Purkinje cell (primary cell): ENCODE results near the gene SFN. TPM values are rescaled to one million over a fixed set of nuclear protein-coding genes. Genes with fewer than 3 reads are reported as not detected.

Source experiments
- polyA plus RNA-seq: library from polyadenylated mRNA; unstranded; fragments of >200 nt; fragmentation: Nextera tagmentation; gene quantifications from 2 replicates; pipeline ENCODE4 v1.2.1, GENCODE V29; 2014

Gene SFN
- polyA plus RNA-seq, result not detected in 2 replicates

DNA sequence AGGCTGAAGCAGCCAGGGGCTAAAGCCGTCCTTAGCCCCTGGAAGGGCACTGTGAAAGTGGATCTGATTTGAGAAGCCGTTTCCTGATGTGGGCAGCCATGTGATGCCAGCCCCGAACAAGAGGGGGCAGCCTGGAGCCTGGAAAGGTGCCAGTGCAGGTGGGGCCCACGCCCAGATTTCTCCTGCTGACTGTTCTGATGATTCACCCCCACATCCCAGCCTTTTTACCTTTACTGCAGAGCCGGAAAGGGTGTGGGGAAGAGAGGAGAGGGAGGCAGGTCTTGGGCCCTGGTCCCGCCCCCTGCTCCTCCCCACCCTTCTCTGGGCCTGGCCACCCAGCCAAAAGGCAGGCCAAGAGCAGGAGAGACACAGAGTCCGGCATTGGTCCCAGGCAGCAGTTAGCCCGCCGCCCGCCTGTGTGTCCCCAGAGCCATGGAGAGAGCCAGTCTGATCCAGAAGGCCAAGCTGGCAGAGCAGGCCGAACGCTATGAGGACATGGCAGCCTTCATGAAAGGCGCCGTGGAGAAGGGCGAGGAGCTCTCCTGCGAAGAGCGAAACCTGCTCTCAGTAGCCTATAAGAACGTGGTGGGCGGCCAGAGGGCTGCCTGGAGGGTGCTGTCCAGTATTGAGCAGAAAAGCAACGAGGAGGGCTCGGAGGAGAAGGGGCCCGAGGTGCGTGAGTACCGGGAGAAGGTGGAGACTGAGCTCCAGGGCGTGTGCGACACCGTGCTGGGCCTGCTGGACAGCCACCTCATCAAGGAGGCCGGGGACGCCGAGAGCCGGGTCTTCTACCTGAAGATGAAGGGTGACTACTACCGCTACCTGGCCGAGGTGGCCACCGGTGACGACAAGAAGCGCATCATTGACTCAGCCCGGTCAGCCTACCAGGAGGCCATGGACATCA is at the start of gene SFN:
SFN (plus strand) TSS at position 369 of the 904 bp plus-strand sequence; CDS start at position 433, 64 bp downstream.

DNA sequence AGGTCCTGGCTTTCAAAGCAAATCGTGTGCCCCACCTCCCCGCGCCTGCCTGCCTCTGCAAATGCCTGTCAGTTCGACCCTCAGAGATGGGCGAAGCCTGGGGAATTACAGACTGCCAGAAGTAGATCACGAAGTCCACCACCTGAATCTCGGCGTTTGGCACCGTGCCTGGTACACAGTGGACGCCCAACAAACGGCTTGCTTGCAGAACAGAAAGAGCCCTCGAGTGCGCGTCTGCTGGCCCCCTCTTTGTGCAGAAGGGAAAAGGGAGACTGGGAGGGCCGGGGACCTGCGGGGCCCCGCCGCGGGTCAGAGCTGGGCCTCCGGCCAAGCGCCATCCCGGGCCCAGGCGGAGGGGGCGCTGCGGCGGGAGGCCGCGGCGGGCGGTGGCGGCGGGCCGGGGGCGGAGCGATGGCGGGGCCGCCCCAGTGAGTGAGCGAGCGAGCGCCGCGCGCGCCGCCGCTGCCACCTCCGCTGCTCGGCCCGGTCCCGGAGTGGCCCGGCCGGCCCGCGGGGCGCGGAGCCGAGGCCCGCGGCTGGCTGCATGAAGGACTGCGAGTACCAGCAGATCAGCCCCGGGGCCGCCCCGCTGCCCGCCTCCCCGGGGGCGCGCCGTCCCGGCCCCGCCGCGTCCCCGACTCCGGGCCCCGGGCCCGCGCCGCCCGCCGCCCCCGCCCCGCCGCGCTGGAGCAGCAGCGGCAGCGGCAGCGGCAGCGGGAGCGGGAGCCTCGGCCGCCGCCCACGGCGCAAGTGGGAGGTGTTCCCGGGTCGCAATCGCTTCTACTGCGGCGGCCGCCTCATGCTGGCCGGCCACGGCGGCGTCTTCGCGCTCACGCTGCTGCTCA is 36.5 kb upstream of the SFN start, which contains the start of gene ZDHHC18:
ZDHHC18 (plus strand) TSS at position 428 of the 845 bp plus-strand sequence; CDS start at position 545, 117 bp downstream.

GRCh38 chr1:26889551-26890466 is 26.9 kb downstream of the SFN start, which contains the start of gene GPN2:
TSS of gene GPN2 (minus strand) at chr1:26890283. CDS start at chr1:26890096, 187 bp downstream.

DNA sequence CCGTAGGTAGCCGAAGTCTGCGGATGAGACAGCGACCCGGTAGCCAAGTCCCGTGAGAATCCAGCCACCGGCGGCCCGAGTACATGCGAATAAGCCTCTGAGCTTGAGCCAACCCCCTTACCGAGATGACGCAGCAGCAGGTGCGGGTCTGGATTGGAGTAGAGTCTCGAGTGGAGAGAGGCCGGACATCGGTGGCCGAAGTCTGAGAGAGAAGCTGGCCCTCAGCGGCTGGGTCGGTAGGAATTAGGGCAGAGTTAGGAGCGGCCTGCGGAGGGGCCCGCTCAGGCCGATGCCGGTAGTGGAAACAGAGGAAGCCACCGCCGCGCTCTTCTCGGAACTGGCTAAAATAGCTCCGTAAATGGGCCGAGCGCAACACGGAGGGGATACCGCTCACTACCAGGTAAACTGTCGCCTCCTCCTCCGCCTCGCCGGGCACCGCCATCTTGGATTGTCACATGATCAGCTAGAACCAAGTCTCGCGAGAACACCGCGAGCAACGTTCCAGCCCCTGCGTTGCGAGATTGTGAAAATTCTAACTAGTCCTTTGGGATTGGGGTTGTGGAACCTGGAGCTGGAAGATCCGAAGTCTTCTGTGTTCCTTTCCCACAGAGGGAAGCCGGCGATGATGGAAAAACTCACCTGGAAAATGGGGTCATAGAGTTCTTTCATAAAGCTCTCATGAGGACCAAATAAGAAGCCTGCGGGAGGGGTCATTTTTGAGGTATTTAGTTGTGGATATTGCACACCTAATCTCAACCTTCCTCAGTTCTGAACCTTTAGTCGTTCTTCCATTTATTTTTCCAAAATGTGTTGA is 37.3 kb downstream of the SFN start, which contains the start of gene GPATCH3:
GPATCH3 (minus strand) TSS at position 467 of the 814 bp plus-strand sequence; CDS start at position 442, 25 bp downstream.

Other genes with a start within 250 kb of the SFN start
- gene ARID1A, start 167.1 kb upstream of the SFN start, polyA plus RNA-seq, result 11.6 and 16.0 TPM in 2 replicates
- gene PIGV, start 75.2 kb upstream of the SFN start, polyA plus RNA-seq, result 9.5 and 11.1 TPM in 2 replicates
- gene ZDHHC18, start 36.5 kb upstream of the SFN start, polyA plus RNA-seq, result 6.6 and 9.3 TPM in 2 replicates
- 8.5 and 26.6 TPM in 2 replicates for gene GPN2, start 27.1 kb downstream of the SFN start, polyA plus RNA-seq
- 0.83 and 1.6 TPM in 2 replicates for gene GPATCH3, start 37.3 kb downstream of the SFN start, polyA plus RNA-seq
- gene NR0B2, start 50.8 kb downstream of the SFN start, polyA plus RNA-seq, result not detected in 2 replicates
- 23.6 and 26.5 TPM in 2 replicates for gene NUDC, start 58.6 kb downstream of the SFN start, polyA plus RNA-seq
- gene KDF1, start 97.3 kb downstream of the SFN start, polyA plus RNA-seq, result not detected in 2 replicates
- gene TRNP1, start 130.5 kb downstream of the SFN start, polyA plus RNA-seq, result 9.7 and 14.0 TPM in 2 replicates
- 0.20 TPM in 1 of 2 replicates, not detected in the other for gene TENT5B, start 149.7 kb downstream of the SFN start, polyA plus RNA-seq